Activated CD8-positive, alpha-beta memory T cell treated with anti-CD3 and anti-CD28 coated beads, Interleukin-2, amount 50 U/mL, for 24 hours (primary cell): ENCODE measurements around the gene RGL4.
"Not testable (repeated sequence)": the region's sequence is repeated elsewhere in the genome, so short reads cannot be mapped to it uniquely, and the experiment has no call there.

Experiments used
- DNase-seq: peaks from one replicate; pipeline ENCODE4 v3.0.0-alpha.2; 2020; ENCODE audit errors: extremely low read depth

The RGL4 gene, protein sequence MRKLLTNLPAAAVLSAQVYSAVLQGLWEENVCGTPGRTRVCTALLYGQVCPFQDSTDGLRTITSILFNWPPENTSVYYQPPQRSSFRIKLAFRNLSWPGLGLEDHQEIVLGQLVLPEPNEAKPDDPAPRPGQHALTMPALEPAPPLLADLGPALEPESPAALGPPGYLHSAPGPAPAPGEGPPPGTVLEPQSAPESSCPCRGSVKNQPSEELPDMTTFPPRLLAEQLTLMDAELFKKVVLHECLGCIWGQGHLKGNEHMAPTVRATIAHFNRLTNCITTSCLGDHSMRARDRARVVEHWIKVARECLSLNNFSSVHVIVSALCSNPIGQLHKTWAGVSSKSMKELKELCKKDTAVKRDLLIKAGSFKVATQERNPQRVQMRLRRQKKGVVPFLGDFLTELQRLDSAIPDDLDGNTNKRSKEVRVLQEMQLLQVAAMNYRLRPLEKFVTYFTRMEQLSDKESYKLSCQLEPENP

DNA sequence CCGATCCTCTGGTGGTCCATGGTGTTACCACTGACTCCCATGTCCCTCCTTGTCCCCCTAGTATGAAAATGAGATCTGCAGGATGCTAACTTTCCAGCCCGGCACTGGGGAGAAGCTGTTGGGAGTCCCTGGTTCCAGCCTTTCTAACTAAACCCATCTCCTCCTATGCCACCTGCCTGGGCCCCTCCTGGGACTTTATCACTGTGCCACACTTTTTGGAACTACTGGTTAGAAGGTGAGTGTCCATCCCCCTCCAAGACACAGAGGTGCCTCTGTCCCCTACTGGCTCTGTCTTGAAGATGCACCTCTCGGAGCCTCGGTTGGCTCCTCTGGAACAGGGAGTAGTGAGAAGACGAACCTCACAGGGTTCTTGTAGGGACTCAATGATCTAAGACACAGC is at the start of gene RGL4:
TSS of gene RGL4 (plus strand) at position 301 of the 400 bp plus-strand sequence. CDS start 1,018 bp downstream, outside the sequence.
- no peak for DNase-seq

DNA sequence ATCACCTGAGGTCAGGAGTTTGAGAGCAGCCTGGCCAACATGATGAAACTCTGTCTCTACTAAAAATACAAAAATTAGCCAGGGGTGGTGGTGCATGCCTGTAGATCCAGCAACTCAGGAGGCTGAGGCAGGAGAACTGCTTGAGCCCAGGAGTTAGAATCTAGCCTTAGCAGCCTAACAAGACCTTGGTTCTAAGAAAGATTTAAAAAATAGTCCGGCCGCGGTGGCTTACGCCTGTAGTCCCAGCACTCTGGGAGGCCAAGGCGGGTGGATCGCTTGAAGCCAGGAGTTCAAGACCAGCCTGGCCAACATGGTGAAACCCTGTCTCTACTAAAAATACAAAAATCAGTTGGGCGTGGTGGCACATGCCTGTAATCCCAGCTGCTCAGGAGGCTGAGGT is 44.3 kb upstream of the RGL4 start:
- DNase-seq: not testable (repeated sequence)

DNA sequence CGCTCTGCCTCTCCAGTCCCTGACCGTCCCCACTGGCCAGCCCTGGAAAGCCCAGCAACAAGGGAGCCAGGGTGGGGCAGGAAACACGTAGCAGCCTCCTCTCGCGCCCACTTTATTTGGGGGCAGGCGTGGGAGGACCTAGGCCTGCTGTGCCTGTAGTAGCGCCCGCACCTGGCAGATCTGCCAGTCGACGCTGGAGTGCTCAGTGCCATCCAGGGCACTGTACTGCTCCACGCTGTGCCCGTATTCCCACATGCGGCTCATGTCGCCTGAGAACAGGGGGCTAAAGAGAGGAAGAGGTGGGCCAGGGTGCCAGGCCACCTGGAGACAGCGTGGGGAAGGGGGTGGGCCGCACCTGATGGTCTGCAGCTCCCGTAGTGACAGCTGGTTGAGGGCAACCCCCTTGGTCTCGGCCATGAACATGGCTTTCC is 41.7 kb upstream of the RGL4 start:
- DNase-seq: no peak

- DNase-seq: no peak
Measured at GRCh38 chr22:23651676-23652075, 39.1 kb upstream of the RGL4 start.

- DNase-seq: no peak
Measured at GRCh38 chr22:23652286-23652685, 38.5 kb upstream of the RGL4 start.

DNA sequence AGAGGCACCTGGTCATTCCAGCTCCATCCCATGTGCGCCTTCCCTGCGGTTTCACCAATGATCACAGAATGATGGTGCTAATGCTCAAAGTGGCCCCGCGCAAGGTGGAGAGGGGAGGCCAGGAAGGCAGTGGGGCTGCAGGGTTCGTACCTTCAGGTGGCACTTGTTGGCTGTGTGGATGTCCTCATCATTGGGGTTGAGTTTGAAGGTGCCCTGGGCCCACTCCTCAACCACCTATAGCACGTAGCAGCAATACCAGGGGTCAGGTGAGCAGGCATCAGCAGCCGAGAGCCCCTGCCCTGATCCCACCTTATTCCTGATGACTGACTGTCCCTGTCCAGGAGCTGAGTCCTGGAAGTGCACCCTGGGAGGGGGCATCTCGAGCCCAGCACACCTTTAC is 38.1 kb upstream of the RGL4 start:
- DNase-seq: no peak

DNA sequence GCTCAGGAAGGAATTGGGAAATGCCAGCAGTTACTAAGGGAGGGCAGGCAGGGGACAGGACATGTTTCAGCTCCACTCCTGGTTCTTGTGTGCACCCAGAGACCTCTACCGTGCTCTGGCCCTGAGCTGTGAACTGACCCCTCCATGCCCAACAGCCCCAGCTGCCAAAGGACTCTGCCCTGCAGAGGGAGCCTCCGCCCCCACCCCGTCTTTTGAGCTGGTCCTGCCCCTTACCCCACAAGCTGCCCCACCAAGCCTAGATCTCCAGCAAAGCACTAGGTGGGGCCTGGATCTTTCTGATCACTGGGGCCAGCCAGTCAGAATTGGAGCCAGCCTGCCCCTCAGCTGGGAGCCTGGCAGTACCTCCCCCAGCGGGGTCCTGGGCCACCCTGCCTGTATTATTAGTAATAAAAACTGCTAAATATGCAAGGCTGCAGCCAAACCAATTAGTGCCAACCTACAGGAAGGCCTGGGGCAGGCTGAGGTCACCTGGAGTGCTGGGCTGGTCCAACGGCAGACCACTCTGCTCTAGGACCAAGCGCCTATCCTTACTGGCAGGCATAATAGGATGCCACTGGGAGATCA is 34.8 kb upstream of the RGL4 start:
- no peak for DNase-seq

- no peak for DNase-seq
Measured at GRCh38 chr22:23657727-23658126, 33.1 kb upstream of the RGL4 start.

DNA sequence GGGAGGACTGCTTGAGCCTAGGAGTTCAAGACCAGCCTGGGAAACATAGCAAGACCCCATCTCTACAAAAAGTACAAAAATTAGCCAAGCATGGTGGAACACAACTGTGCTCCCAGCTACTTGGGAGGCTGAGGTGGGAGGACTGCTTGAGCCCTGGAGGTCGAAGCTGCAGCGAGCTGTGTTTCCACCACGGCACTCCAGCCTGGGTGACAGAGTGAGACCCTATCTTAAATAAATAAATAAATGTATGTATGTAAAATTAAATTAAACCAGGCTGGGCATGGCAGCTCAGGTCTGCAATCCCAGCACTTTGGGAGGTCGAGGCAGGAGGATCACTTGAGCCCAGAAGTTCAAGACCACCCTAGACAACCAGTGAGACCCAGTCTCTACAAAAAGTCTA is 30.4 kb upstream of the RGL4 start:
- not testable (repeated sequence) for DNase-seq

GRCh38 chr22:23670378-23671295 is 20.2 kb upstream of the RGL4 start:
- no peak for DNase-seq

- not testable (repeated sequence) for DNase-seq
Measured at GRCh38 chr22:23671387-23671786, 19.4 kb upstream of the RGL4 start.

DNA sequence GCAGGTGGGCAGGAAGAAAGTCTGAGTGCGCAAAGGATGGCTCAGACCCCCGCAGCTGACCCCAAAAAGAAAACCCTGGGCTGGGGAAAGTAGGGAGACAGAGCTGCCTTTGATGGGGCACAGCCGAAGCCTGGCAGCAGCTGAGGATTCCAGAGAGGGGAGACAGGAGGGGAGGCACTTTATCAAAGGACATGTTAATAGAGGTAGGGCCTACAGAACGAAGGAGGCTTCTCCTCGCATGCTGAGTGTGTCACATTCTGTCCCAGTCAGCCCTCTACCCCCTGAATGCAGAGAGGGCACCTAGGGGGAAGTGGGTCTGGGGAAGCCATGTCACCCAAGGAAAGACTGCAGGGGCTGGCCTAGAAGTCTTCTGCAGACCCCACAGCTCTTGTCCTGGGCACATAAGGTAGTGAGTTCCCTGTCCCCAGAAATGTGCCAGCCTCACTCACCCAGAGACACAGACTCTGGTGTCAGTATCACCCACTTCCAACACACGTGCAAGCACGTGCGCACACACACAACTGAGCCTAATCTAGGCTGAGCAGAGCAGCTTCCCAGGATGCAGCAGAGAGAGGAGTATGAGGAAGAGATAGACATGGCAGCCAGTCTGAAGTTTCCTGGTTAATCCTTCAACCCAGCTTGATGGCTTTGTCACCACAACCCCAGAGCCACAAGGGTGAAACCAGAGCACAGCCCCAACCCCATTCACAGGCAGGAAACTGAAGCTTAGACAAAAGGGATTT is 18.3 kb upstream of the RGL4 start:
- not testable (repeated sequence) for DNase-seq

DNA sequence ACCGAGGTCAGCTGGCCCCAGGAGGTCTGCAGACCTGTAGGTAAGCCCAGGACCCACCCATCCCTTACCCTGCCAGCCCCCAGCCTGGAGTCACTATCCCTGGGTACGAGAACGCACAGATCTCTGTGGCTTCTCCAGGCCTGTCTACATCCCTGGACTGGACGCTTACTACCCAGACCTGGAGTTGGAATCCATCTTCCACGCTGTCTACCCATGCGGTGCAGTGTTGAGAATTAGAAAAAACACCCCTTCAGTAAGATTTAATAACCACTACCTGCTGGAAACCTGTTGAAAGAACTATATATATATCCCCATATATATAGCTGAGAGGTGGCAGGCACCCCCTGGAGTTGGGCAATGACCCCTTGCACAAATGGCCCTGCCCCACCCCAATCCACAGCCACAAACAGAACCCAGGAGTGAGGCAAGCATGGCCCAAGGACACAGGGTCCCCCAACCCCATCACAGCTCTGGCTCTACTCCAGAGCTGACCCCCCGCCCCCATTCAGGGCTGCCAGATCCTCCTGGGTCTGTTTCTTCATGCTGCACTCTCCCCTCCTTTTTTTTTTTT is 17.7 kb upstream of the RGL4 start:
- DNase-seq: no peak

GRCh38 chr22:23673826-23674690 is 16.8 kb upstream of the RGL4 start:
- DNase-seq: no peak

DNA sequence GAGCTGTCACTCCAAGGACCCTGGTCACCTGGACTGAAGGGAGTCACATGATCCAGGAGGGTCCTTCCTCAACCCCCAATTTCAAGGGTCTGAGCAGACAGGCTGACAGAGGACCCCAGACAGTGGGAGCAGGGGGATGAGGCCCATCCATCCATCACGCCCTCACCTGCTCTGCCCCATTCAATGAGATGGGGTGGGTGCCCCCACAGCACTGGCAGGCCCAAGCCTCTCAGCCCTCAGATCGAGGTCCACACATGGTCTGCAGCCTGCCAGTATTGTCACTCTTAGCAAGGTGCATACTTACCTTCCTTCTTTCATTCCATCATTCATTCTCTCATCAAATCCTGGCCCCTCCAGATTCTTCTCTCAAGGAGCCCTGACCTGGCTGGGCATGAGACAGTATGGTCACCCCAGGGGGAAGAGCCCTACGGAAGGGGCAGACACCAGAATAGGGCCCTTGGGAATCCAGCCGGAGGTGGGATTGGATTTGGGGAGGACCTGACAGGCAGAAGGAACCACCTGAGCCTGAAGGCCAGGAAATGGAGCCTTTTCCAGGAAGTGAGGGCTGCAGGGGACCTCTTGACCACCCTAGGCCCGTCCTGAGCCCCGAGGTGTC is 15.8 kb upstream of the RGL4 start:
- not testable (repeated sequence) for DNase-seq

GRCh38 chr22:23675502-23676415 is 15.1 kb upstream of the RGL4 start:
- DNase-seq: no peak

- not testable (repeated sequence) for DNase-seq
Measured at GRCh38 chr22:23676841-23677700, 13.7 kb upstream of the RGL4 start.

DNA sequence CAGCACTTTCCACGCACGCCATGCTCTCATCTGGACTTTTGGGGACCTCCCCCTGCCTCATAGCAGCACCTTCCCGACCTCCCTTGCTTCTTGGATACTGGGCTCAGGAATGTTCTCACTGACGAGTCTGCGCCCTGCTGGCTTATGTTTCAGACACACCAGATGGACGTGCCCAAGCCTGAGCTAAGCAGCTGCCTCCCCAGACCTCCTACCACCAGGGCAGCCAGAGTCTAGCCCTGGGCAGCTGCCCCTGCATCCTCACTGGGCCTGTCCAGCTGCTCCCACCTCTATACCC is 13.2 kb upstream of the RGL4 start:
- DNase-seq: no peak
